DOHH2 (cell line): ENCODE results near the gene USP40.

Experiments
- CTCF ChIP-seq: fragments of 200-600 bp; sonication (generic); IDR thresholded peaks from one replicate; pipeline ENCODE4 v1.5.1; 2014; ENCODE audit warnings: antibody characterized with exemption, mild to moderate bottlenecking, low read depth, low read length; ENCODE audit not compliant: poor library complexity, severe bottlenecking
- EZH2phosphoT487 ChIP-seq: fragments of 200-600 bp; sonication (generic); IDR thresholded peaks from 2 replicates; pipeline ENCODE4 v1.6.1; 2017; ENCODE audit warnings: borderline replicate concordance, mild to moderate bottlenecking, antibody characterized with exemption, low read length, moderate library complexity, mixed read lengths

DNA sequence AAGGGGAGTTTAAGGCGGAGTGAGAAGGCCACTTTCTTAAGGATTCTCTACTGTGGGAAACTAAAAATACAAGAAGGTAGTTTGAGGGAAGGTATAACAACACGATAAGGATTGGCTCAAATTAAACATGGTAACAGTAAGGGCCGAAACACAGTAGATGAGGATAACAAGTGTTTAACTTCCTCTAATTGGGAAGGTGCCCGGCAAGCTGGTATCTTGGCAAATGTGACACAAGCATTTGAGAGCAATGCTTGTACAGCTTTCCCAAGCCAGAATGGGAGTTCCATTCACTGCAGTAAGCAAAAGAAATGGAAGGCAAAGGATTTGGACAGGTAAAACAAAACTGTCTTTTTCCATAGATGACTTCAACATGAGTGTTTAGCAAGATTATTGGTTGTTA is 19.8 kb downstream of the USP40 start:
- no peak for TF ChIP-seq CTCF
- TF ChIP-seq EZH2phosphoT487 = no peak
